Caco-2 (cell line): ENCODE measurements around the gene COX10. TPM values are rescaled to one million over a fixed set of nuclear protein-coding genes. Genes with fewer than 3 reads are reported as not detected.
"Not testable (repeated sequence)": the region's sequence is repeated elsewhere in the genome, so short reads cannot be mapped to it uniquely, and the experiment has no call there.

Experiments
- BruUV-seq: library from RNA; stranded (reverse); fragments of 400-500 nt; replicated peaks from 2 replicates; lab custom pipeline; 2021; lab: Mats Ljungman, UMichigan
- CTCF ChIA-PET: fragments of 300-600 bp; sonication (Branson Sonifier 250); formaldehyde crosslinking; loops from one replicate; lab custom pipeline; 2022; ENCODE audit warnings: antibody characterized with exemption; lab: Charles Lee
- POLR2A ChIA-PET: fragments of 300-600 bp; sonication (Branson Sonifier 250); formaldehyde crosslinking; loops from one replicate; lab custom pipeline; 2022; ENCODE audit warnings: antibody characterized with exemption; lab: Charles Lee
- DNase-seq, 2 experiments: peaks; one replicate each; pipeline versions ENCODE4 v3.0.0 to v3.0.0-alpha.2; 2020 to 2022
- H3K27me3 ChIP-seq: replicated peaks from 2 replicates; pipeline ENCODE4 v1.6.0; 2011; ENCODE audit warnings: low read length; ENCODE audit not compliant: control insufficient read depth, insufficient read depth
- H3K36me3 ChIP-seq: 2 replicates; pipeline ENCODE4 v1.5.1; 2011; ENCODE audit warnings: low read length; ENCODE audit not compliant: control insufficient read depth, insufficient read depth
- H3K4me1 ChIP-seq: fragments of 250-450 bp; sonication (Bioruptor Pico); 2 replicates; pipeline ENCODE4 v1.5.1; 2020; ENCODE audit warnings: mild to moderate bottlenecking
- H3K4me3 ChIP-seq: 2 replicates; pipeline ENCODE4 v1.5.1; 2011; ENCODE audit warnings: low read depth, mild to moderate bottlenecking, control low read depth, low read length
- H3K9me3 ChIP-seq: fragments of 250-450 bp; sonication (Bioruptor Pico); 2 replicates; pipeline ENCODE4 v1.5.1; 2020; ENCODE audit warnings: mild to moderate bottlenecking, moderate library complexity
- H3K27ac Mint-ChIP-seq: one replicate; pipeline ENCODE4 v1.8.0; 2022; ENCODE audit warnings: mixed read lengths; ENCODE audit not compliant: unreplicated experiment
- H3K27me3 Mint-ChIP-seq: one replicate; pipeline ENCODE4 v1.8.0; 2022; ENCODE audit warnings: mixed read lengths; ENCODE audit not compliant: insufficient read depth, unreplicated experiment
- H3K36me3 Mint-ChIP-seq: one replicate; pipeline ENCODE4 v1.8.0; 2022; ENCODE audit warnings: mild to moderate bottlenecking, mixed read lengths; ENCODE audit not compliant: insufficient read depth, unreplicated experiment
- H3K4me1 Mint-ChIP-seq: one replicate; pipeline ENCODE4 v1.8.0; 2022; ENCODE audit warnings: low read depth, mixed read lengths; ENCODE audit not compliant: unreplicated experiment
- H3K4me3 Mint-ChIP-seq: one replicate; pipeline ENCODE4 v1.8.0; 2022; ENCODE audit warnings: mild to moderate bottlenecking, moderate library complexity, mixed read lengths; ENCODE audit not compliant: unreplicated experiment
- H3K9me3 Mint-ChIP-seq: one replicate; pipeline ENCODE4 v1.8.0; 2022; ENCODE audit warnings: mixed read lengths; ENCODE audit not compliant: unreplicated experiment
- CTCF ChIP-seq, 2 experiments: fragments of 200-600 bp in 1 of 2; IDR thresholded peaks; 1 replicate in 1 of 2; 2 replicates in 1 of 2; pipeline versions ENCODE4 v1.5.1 to v1.8.0; 2011 to 2022; ENCODE audit warnings: antibody characterized with exemption in 1 of 2, control low read depth in 1 of 2, inconsistent platforms in 1 of 2, low read depth in 1 of 2, low read length in 1 of 2, mild to moderate bottlenecking in 1 of 2, moderate library complexity in 1 of 2; ENCODE audit not compliant: insufficient read depth in 1 of 2, severe bottlenecking in 1 of 2, unreplicated experiment in 1 of 2
- intact Hi-C: fragments of 100-400 bp; cut with micrococcal nuclease; formaldehyde crosslinking; loops from one replicate; pipeline ENCODE4 v1.10.0; 2022; ENCODE audit not compliant: unreplicated experiment
- total RNA-seq: library from RNA; stranded (reverse); gene quantifications from 2 replicates; pipeline ENCODE4 v1.2.3, GENCODE V29; 2022

Gene COX10
- total RNA-seq, 1 experiment from 2014 or later = 13.5 TPM

- H3K4me3 ChIP-seq = no peak overlapping the region
- H3K27me3 ChIP-seq = no peaks in the 10 kb centered on the region
- no peaks in the 10 kb centered on the region for H3K9me3 ChIP-seq
- H3K27me3 Mint-ChIP-seq = no peaks in the 10 kb centered on the region
- BruUV-seq = no TSS peak
- H3K4me3 Mint-ChIP-seq = no peak overlapping the region
- H3K36me3 ChIP-seq = no peaks in the 10 kb centered on the region
- no peaks in the 10 kb centered on the region for H3K36me3 Mint-ChIP-seq
- no peaks in the 10 kb centered on the region for H3K9me3 Mint-ChIP-seq
- H3K4me1 ChIP-seq = no peaks in the 10 kb centered on the region
- POLR2A ChIA-PET = no interaction called here
- no peak overlapping the region for H3K27ac Mint-ChIP-seq
- DNase-seq = no peak
- intact Hi-C loops = no loop called here
- H3K4me1 Mint-ChIP-seq = peaks cover 5% of the 10 kb centered on the region
- CTCF ChIA-PET = no interaction called here
- TF ChIP-seq CTCF (IDR thresholded peaks at IDR 0.05; ENCODE audit: insufficient read depth in 1 of 2, low read depth in 1 of 2, low read length in 1 of 2, severe bottlenecking in 1 of 2, unreplicated experiment in 1 of 2) = no peak
Observed at GRCh38 chr17:14161419-14161818, 92.1 kb downstream of the COX10 start.

- no peaks in the 10 kb centered on the region for H3K4me1 ChIP-seq
- Mint-ChIP-seq H3K27me3 (no peaks in the 10 kb centered on the region), H3K36me3 (peaks cover 6% of the 10 kb centered on the region), H3K4me1 (no peaks in the 10 kb centered on the region), H3K27ac (no peak overlapping the region), H3K4me3 (no peak overlapping the region), H3K9me3 (no peaks in the 10 kb centered on the region)
- CTCF ChIA-PET = no interaction called here
- BruUV-seq = no TSS peak
- H3K27me3 ChIP-seq = no peaks in the 10 kb centered on the region
- TF ChIP-seq CTCF (IDR thresholded peaks at IDR 0.05; ENCODE audit: insufficient read depth in 1 of 2, low read depth in 1 of 2, low read length in 1 of 2, severe bottlenecking in 1 of 2, unreplicated experiment in 1 of 2) = no peak
- no peak overlapping the region for H3K4me3 ChIP-seq
- intact Hi-C loops = no loop called here
- POLR2A ChIA-PET = no interaction called here
- H3K9me3 ChIP-seq = no peaks in the 10 kb centered on the region
- H3K36me3 ChIP-seq = no peaks in the 10 kb centered on the region
- DNase-seq = no peak
Observed at GRCh38 chr17:14165616-14166015, 96.3 kb downstream of the COX10 start.

GRCh38 chr17:14167831-14168230 is 98.5 kb downstream of the COX10 start:
- intact Hi-C loops, H3K4me1 Mint-ChIP-seq, H3K4me3 Mint-ChIP-seq, H3K27me3 Mint-ChIP-seq, POLR2A ChIA-PET, H3K4me1 ChIP-seq, H3K27ac Mint-ChIP-seq, H3K9me3 Mint-ChIP-seq, DNase-seq, H3K36me3 ChIP-seq, BruUV-seq, H3K36me3 Mint-ChIP-seq, H3K9me3 ChIP-seq, H3K4me3 ChIP-seq, H3K27me3 ChIP-seq, CTCF ChIA-PET: not testable (repeated sequence)

GRCh38 chr17:14168582-14168981 is 99.3 kb downstream of the COX10 start:
- H3K4me3 ChIP-seq = no peak overlapping the region
- Mint-ChIP-seq H3K27me3 (no peaks in the 10 kb centered on the region), H3K27ac (no peak overlapping the region), H3K36me3 (peaks cover 6% of the 10 kb centered on the region), H3K4me1 (no peaks in the 10 kb centered on the region), H3K9me3 (no peaks in the 10 kb centered on the region), H3K4me3 (no peak overlapping the region)
- no peaks in the 10 kb centered on the region for H3K27me3 ChIP-seq
- no peaks in the 10 kb centered on the region for H3K4me1 ChIP-seq
- H3K9me3 ChIP-seq = no peaks in the 10 kb centered on the region
- BruUV-seq = no TSS peak
- intact Hi-C loops = no loop called here
- no peak for TF ChIP-seq CTCF (IDR thresholded peaks at IDR 0.05; ENCODE audit: insufficient read depth in 1 of 2, low read depth in 1 of 2, low read length in 1 of 2, severe bottlenecking in 1 of 2, unreplicated experiment in 1 of 2)
- ChIA-PET POLR2A (no interaction called here), CTCF (no interaction called here)
- DNase-seq = no peak
- no peaks in the 10 kb centered on the region for H3K36me3 ChIP-seq
